Measurements from ENCODE around the gene BARHL2.

GRCh38 chr1:90753556-90753955 is 36.5 kb upstream of the BARHL2 start:
- no peak for TF ChIP-seq CTCF (IDR thresholded peaks at IDR 0.05 in 8 of 11, conservative IDR thresholded peaks at IDR 0.05 in 3 of 11)
- TF ChIP-seq POLR2A (IDR thresholded peaks at IDR 0.05) = no peak
- no peak for TF ChIP-seq POLR2AphosphoS5 (IDR thresholded peaks at IDR 0.05)

All from spleen (tissue), 7 donors.